ENCODE data around the gene TEX22. TPM values are rescaled to one million over a fixed set of nuclear protein-coding genes. Genes with fewer than 3 reads are reported as not detected.

The TEX22 gene
- total RNA-seq, 2 donors from 2014 or later, result 0.49 to 1.3 TPM

GRCh38 chr14:105381446-105382342 is 16.6 kb upstream of the TEX22 start:
- intact Hi-C loops (cut with DNase I, micrococcal nuclease), result no loop called here
- DNase-seq (no peak), ATAC-seq (no peak)

- DNase-seq (no peak), ATAC-seq (no peak)
- intact Hi-C loops (cut with DNase I, micrococcal nuclease), result no loop called here
Measured at GRCh38 chr14:105382343-105383082, 15.8 kb upstream of the TEX22 start.

GRCh38 chr14:105383083-105383730 is 15.1 kb upstream of the TEX22 start:
- ATAC-seq (no peak), DNase-seq (no peak)
- intact Hi-C loops (cut with DNase I, micrococcal nuclease), result no loop called here

- DNase-seq (no peak), ATAC-seq (no peak)
- intact Hi-C loops (cut with DNase I, micrococcal nuclease), result no loop called here
Measured at GRCh38 chr14:105384041-105384557, 14.2 kb upstream of the TEX22 start.

- DNase-seq (no peak), ATAC-seq (no peak)
- intact Hi-C loops (cut with DNase I, micrococcal nuclease), result no loop called here
Measured at GRCh38 chr14:105384605-105385321, 13.6 kb upstream of the TEX22 start.

- no peak for ATAC-seq
- intact Hi-C loops (cut with DNase I, micrococcal nuclease), result no loop called here
Measured at GRCh38 chr14:105385322-105385637, 13.1 kb upstream of the TEX22 start.

GRCh38 chr14:105385698-105386365 is 12.5 kb upstream of the TEX22 start:
- no peak for ATAC-seq
- intact Hi-C loops (cut with DNase I, micrococcal nuclease), result no loop called here
- no peak for DNase-seq

More at GRCh38 chr14:105385322-105385637, 13.1 kb upstream of the TEX22 start:
- DNase-seq, result no peak

- ATAC-seq, result no peak
- DNase-seq, result no peak
- intact Hi-C loops (cut with DNase I, micrococcal nuclease), result no loop called here
Measured at GRCh38 chr14:105386581-105387529, 11.5 kb upstream of the TEX22 start.

GRCh38 chr14:105387530-105387922 is 10.8 kb upstream of the TEX22 start:
- DNase-seq (no peak), ATAC-seq (no peak)
- intact Hi-C loops (cut with DNase I, micrococcal nuclease), result no loop called here

GRCh38 chr14:105388110-105388951 is 10.0 kb upstream of the TEX22 start:
- no peak for DNase-seq
- intact Hi-C loops (cut with DNase I, micrococcal nuclease), result no loop called here
- peak; percentile 9 for ATAC-seq

GRCh38 chr14:105388976-105389375 is 9.4 kb upstream of the TEX22 start:
- ATAC-seq, result peak; percentile 3
- no peak for DNase-seq
- intact Hi-C loops (cut with DNase I, micrococcal nuclease), result no loop called here

- DNase-seq (no peak), ATAC-seq (no peak)
- intact Hi-C loops (cut with DNase I, micrococcal nuclease), result no loop called here
Measured at GRCh38 chr14:105389534-105389933, 8.8 kb upstream of the TEX22 start.

- DNase-seq (no peak), ATAC-seq (no peak)
- intact Hi-C loops (cut with DNase I, micrococcal nuclease), result no loop called here
Measured at GRCh38 chr14:105389976-105390848, 8.1 kb upstream of the TEX22 start.

- no peak for DNase-seq
- intact Hi-C loops (cut with DNase I, micrococcal nuclease), result no loop called here
- no peak for ATAC-seq
Measured at GRCh38 chr14:105390849-105391500, 7.4 kb upstream of the TEX22 start.

GRCh38 chr14:105391541-105391940 is 6.8 kb upstream of the TEX22 start:
- intact Hi-C loops (cut with DNase I, micrococcal nuclease), result no loop called here
- no peak for DNase-seq
- no peak for ATAC-seq

Measured in left colon (tissue), 2 donors.